OCI-LY1 (cell line): ENCODE measurements around the gene GPR26.

Source experiments
- H2AFZ ChIP-seq: fragments of 200-600 bp; sonication (generic), shearing (Covaris generic); 2 replicates; pipeline ENCODE4 v1.6.0; 2014; ENCODE audit warnings: antibody characterized with exemption, mild to moderate bottlenecking, low read length
- H3F3A ChIP-seq: fragments of 200-600 bp; sonication (generic), shearing (Covaris generic); 2 replicates; pipeline ENCODE4 v1.6.0; 2014; ENCODE audit warnings: mild to moderate bottlenecking, antibody characterized with exemption, low read length, moderate library complexity; ENCODE audit not compliant: insufficient read depth
- H3K27ac ChIP-seq: fragments of 200-600 bp; sonication (generic); 2 replicates; pipeline ENCODE4 v1.5.1; 2014; ENCODE audit warnings: low read length, mixed run types, mild to moderate bottlenecking, low read depth; ENCODE audit not compliant: poor library complexity, severe bottlenecking
- H3K27me3 ChIP-seq: fragments of 200-600 bp; sonication (generic); 2 replicates; pipeline ENCODE4 v1.6.0; 2014; ENCODE audit warnings: antibody characterized with exemption, mild to moderate bottlenecking, low read length, moderate library complexity; ENCODE audit not compliant: insufficient read depth
- H3K36me3 ChIP-seq: fragments of 200-600 bp; sonication (generic); 2 replicates; pipeline ENCODE4 v1.6.1; 2014; ENCODE audit warnings: mild to moderate bottlenecking, antibody characterized with exemption, low read length, moderate library complexity, mixed read lengths; ENCODE audit not compliant: insufficient read depth
- H3K4me1 ChIP-seq: fragments of 200-600 bp; sonication (generic); 2 replicates; pipeline ENCODE4 v1.5.1; 2014; ENCODE audit warnings: mild to moderate bottlenecking, low read length, moderate library complexity; ENCODE audit not compliant: insufficient read depth, severe bottlenecking
- H3K4me2 ChIP-seq: fragments of 200-600 bp; sonication (generic), shearing (Covaris generic); 2 replicates; pipeline ENCODE4 v1.6.1; 2014; ENCODE audit warnings: low read length
- H3K4me3 ChIP-seq: fragments of 200-600 bp; sonication (generic); 2 replicates; pipeline ENCODE4 v1.5.1; 2014; ENCODE audit warnings: low read length, low read depth, mild to moderate bottlenecking, mixed read lengths; ENCODE audit not compliant: poor library complexity, severe bottlenecking
- H3K79me2 ChIP-seq: fragments of 200-600 bp; shearing (Covaris generic); 2 replicates; pipeline ENCODE4 v1.6.1; 2016; ENCODE audit warnings: mixed run types, low read length, mixed read lengths; ENCODE audit not compliant: insufficient read depth
- H3K9ac ChIP-seq: fragments of 200-600 bp; sonication (generic), shearing (Covaris generic); 2 replicates; pipeline ENCODE4 v1.6.1; 2014; ENCODE audit warnings: mild to moderate bottlenecking, low read length, mixed read lengths
- H3K9me2 ChIP-seq: fragments of 200-600 bp; sonication (generic), shearing (Covaris generic); 2 replicates; pipeline ENCODE4 v1.6.1; 2014; ENCODE audit warnings: low read depth, mild to moderate bottlenecking, low read length, mixed read lengths
- H3K9me3 ChIP-seq: fragments of 200-600 bp; shearing (Covaris generic); 2 replicates; pipeline ENCODE4 v1.6.1; 2014; ENCODE audit warnings: low read length, mixed read lengths
- H4K20me1 ChIP-seq: fragments of 200-600 bp; sonication (generic), shearing (Covaris generic); 2 replicates; pipeline ENCODE4 v1.6.0; 2016; ENCODE audit warnings: mild to moderate bottlenecking, low read length; ENCODE audit not compliant: insufficient read depth
- EZH2 ChIP-seq: fragments of 200-600 bp; sonication (generic), shearing (Covaris generic); IDR thresholded peaks from 2 replicates; pipeline ENCODE4 v1.8.0; 2017; ENCODE audit warnings: borderline replicate concordance, mixed run types, mild to moderate bottlenecking, antibody characterized with exemption, low read length, moderate library complexity, mixed read lengths
- TF ChIP-seq, protein P1 (sequence below): fragments of 200-600 bp; sonication (generic), shearing (Covaris generic); IDR thresholded peaks from 2 replicates; pipeline ENCODE4 v1.5.1; 2017; ENCODE audit warnings: mild to moderate bottlenecking, antibody characterized with exemption, low read length, moderate library complexity, mixed read lengths

GPR26 gene

DNA sequence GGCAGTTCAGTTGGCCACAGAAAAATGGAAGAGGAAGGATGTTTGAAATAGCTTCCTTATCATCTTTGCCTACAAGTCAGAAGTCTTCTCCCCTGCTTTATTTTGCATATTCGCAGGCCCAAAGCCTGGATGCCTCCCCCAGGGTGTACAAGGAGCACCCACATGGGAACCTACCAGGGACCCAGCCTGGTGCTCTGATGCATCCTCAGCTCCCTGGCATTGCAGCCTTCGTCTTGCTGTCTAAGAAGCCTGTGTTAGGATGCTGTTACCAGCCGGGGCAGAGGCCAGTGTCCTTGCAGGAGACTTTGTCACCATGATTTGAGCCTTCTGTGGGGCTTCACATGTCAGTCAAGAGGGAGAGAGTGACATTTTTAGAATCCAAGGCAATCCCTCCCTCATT is 27.0 kb upstream of the GPR26 start:
- Histone ChIP-seq H3K9ac (no peak overlapping the region), H3K4me2 (no peak overlapping the region), H4K20me1 (no peaks in the 10 kb centered on the region), H3K27ac (no peak overlapping the region), H3K4me1 (no peaks in the 10 kb centered on the region), H3K9me2 (no peaks in the 10 kb centered on the region), H3K36me3 (no peaks in the 10 kb centered on the region), H3K79me2 (no peaks in the 10 kb centered on the region), H3K4me3 (no peak overlapping the region), H3K9me3 (no peaks in the 10 kb centered on the region), H3F3A (no peaks in the 10 kb centered on the region), H2AFZ (no peak overlapping the region), H3K27me3 (peaks cover 3% of the 10 kb centered on the region; the same call in 1 of the 2 replicates)
- TF ChIP-seq, protein P1, sequence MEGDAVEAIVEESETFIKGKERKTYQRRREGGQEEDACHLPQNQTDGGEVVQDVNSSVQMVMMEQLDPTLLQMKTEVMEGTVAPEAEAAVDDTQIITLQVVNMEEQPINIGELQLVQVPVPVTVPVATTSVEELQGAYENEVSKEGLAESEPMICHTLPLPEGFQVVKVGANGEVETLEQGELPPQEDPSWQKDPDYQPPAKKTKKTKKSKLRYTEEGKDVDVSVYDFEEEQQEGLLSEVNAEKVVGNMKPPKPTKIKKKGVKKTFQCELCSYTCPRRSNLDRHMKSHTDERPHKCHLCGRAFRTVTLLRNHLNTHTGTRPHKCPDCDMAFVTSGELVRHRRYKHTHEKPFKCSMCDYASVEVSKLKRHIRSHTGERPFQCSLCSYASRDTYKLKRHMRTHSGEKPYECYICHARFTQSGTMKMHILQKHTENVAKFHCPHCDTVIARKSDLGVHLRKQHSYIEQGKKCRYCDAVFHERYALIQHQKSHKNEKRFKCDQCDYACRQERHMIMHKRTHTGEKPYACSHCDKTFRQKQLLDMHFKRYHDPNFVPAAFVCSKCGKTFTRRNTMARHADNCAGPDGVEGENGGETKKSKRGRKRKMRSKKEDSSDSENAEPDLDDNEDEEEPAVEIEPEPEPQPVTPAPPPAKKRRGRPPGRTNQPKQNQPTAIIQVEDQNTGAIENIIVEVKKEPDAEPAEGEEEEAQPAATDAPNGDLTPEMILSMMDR = no peak
- TF ChIP-seq EZH2 = no peak

DNA sequence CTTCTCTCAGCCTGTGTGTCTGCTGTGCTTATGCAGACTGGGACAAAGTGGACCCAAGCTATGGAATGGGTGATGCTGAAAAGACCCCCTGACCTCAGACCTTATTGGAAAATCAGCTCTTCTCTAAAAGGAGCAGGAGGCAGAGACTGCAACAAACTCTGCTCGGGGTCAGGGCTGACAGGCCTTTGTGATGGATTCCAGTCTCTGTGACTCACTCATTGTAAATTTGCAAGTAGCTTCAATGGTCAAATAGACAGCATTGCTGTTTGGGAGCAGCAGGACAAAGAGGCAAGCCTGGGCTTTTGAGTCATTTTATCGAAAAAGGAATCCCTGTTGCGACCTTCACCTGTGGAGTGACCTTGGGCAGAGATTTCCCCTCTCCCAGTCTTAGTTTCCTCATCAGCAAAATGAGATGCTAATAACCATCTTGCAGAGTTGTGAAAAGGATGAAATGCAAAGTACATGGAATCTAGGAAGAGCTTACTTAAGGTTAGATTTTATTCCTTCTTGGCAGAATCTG is 26.1 kb upstream of the GPR26 start:
- Histone ChIP-seq H3F3A (no peaks in the 10 kb centered on the region), H3K9ac (no peak overlapping the region), H3K36me3 (no peaks in the 10 kb centered on the region), H3K4me1 (no peaks in the 10 kb centered on the region), H3K9me2 (no peaks in the 10 kb centered on the region), H3K27ac (no peak overlapping the region), H3K4me2 (no peak overlapping the region), H3K27me3 (no peaks in the 10 kb centered on the region), H3K79me2 (no peaks in the 10 kb centered on the region), H2AFZ (no peak overlapping the region), H3K4me3 (no peak overlapping the region), H4K20me1 (no peaks in the 10 kb centered on the region), H3K9me3 (no peaks in the 10 kb centered on the region)
- no peak for TF ChIP-seq EZH2
- TF ChIP-seq, protein P1 = no peak

DNA sequence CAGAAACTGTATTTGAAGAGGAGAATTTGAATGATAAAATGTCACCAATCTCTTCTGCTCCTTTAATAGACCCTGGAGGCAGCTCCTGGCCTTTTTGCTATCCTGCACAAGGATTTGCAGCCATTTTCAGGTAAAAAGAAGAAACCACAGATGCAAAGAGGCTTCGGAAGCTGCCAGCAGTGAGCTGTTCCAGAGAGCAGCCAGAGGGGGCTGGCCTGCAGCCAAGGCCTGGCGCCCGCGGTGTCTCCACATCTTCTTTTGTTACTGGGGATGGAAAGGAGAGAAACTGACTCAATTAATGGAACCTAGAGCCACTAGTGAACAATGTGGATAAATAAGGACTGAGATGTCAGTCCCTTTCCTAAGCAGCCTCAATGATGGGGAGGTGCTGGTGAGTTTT is 23.9 kb upstream of the GPR26 start:
- TF ChIP-seq, protein P1 = no peak
- TF ChIP-seq EZH2 = no peak
- Histone ChIP-seq H3F3A (no peaks in the 10 kb centered on the region), H3K9me2 (no peaks in the 10 kb centered on the region), H3K27ac (no peak overlapping the region), H3K27me3 (no peaks in the 10 kb centered on the region), H3K36me3 (no peaks in the 10 kb centered on the region), H3K4me3 (no peak overlapping the region), H3K79me2 (no peaks in the 10 kb centered on the region), H2AFZ (no peak overlapping the region), H3K4me1 (no peaks in the 10 kb centered on the region), H3K9me3 (no peaks in the 10 kb centered on the region), H4K20me1 (no peaks in the 10 kb centered on the region), H3K9ac (no peak overlapping the region), H3K4me2 (no peak overlapping the region)
